SH-SY5Y (cell line): ENCODE measurements around the gene PLCB4.

Experiments
- GATA2 ChIP-seq: IDR thresholded peaks from 2 replicates; pipeline ENCODE4 v1.6.1; 2011; ENCODE audit warnings: mild to moderate bottlenecking, low read depth, low read length
- GATA3 ChIP-seq: IDR thresholded peaks from 2 replicates; pipeline ENCODE4 v1.6.1; 2011; ENCODE audit warnings: low read depth, mild to moderate bottlenecking, low read length, moderate library complexity

PLCB4 gene

DNA sequence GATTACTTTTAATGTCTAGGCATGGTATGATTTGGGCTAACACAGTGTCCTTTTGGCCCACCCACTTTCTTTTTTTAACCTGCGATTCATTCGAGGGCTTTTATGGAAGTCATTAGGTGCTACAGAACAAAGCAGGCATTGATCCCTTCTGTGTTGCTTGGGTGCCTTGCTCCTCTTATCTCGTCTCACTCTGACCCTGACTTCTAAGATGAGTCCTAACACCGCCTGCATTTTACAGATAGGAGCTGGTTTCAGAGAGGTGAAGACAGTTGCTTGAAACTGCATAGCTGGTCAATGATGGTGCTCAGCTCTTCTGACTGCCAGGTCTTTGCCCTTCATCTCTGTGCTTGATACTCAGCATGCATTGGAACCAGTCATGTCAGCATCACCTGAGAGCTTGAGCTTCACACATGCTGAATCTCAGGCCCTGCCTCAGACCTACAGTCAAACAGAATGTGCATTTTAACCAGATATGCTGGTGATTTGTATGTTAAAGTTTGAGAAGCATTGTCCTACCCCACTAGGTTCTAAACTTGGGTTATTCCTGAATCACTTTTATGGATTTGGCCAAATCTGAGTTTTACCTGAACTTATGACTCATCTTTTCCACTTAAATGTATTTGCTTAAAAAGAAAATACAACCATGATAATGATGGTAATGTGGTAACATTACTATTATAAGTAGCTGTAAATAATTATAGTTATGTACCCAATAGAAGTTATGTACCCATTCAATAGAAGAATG lies 142.3 kb downstream of the PLCB4 start:
- TF ChIP-seq GATA2 (no peak), GATA3 (no peak)

DNA sequence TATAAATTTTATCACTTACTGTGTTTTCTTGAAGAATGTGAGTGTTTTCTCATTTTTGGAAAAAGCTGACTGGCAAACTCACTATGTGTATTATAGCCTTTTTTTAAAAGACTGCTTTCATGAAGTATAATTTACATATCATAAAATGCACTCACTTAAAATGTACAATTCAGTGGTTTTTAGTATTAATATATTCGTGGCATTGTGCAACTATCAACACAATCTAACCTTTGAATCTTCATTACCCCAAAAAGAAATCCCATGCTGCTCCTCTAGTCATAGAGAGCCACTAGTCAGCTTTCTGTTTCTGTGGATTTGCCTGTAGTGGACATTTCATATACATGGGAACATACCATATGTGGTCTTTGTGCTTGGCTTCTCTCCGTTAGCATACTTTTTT lies 143.8 kb downstream of the PLCB4 start:
- TF ChIP-seq GATA3, result no peak
- TF ChIP-seq GATA2, result no peak

DNA sequence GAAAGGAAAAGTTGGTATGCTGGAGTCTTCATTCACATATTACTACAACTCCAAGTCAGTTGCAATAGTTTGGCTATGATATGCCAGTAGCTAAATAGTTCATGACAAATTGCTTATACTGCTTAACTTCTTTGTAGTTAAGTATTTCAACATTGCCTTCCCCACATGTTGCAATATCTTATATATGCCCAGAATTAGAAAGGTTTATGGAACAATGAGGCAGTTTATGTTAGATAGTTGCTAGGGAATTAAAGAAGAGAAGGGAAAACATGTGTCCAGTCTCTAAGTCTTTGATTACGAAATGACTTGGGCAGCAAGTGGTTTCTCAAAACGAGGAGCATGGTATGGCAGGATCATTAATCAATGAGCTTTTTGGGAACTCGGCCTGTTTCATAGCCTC lies 145.8 kb downstream of the PLCB4 start:
- TF ChIP-seq GATA2, result no peak
- TF ChIP-seq GATA3, result no peak

DNA sequence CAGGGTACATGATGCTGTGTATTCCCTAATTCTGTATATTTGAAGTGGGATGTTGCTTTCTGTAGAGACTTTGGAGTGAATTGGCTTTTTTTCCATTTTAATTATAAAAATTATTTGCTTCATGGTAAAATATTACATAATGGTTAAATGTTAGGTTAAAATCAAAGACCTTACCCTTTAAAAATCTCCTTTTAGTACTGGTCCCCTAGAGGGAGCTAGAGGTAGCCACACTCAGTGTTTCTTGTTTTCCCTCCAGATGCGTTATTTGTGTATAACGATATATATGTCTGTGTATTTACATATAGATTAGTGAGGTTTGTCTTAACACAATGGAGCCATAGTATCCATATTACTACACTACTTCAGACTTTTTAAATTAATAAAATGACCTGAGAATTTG lies 146.7 kb downstream of the PLCB4 start:
- TF ChIP-seq GATA2, result no peak
- TF ChIP-seq GATA3, result no peak

DNA sequence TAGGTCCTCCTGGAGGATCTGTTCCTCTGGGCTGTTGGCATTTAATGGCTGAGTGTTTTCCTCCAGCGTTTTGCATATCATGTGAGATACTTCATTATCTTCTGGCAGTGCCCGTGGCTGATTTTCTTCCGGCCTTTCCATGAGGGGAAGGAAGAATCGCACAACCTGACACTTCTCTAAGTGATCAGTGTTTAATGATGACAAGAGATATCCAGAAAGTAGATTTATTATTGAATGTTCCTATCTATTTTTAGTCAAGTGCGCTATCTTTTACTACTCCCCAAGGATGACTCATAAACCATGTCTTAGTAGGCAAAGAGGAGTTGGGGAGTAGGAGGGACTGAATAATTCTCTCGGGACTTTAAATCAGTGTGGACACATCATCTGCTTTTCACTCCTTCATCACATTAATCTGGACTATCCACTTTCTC lies 149.7 kb downstream of the PLCB4 start:
- TF ChIP-seq GATA3 (no peak), GATA2 (no peak)

DNA sequence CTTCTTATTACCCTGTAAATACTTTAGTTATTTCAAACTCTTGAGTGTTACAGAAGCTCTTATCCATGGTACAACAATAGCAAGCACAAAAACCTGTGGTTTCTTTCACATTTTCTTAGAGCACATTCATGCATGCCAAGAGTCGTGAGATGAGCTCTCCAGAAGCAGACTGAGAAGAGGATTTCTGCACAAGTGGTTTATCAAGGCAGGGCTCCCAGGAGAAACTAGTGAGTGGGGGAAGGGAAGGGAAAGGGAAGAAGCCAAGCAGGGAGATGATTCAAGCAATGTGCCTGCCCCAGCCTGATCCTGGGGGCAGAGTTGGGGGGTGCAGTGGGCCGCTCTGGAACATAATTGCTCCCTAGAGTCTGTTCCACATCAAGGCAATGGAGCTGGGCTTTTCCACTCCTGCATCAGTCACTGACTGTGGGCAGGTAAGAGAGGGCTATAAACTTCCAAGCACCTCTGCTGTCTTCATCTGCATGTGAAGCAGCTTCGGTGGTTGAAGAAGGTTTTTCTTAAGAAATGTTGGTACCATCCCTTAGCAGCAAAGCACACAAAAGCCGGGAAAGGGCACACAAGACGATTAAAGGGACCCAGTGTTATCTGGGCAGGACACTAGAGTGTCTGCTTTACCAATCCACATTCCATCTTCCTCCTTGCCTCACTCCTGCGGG lies 152.1 kb downstream of the PLCB4 start:
- no peak for TF ChIP-seq GATA2
- no peak for TF ChIP-seq GATA3

DNA sequence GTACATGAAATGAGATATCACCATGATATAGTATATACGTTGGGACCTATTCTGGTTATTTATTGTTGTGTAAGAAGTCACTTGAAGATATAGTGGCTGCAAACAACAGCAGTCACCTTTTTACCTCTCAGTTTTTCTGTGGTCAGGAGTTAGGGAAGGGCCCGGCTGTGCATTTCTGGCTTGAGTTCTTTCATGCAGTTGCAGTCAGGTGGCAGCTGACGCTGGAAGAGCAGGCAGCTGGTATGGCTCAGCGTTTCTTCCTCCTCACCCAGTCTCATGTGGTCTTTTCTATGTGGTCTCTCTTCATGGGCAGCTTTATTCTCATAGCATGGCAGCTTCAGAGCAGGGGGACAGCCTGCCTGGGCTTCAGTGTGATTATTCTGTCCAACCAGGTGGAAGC lies 154.4 kb downstream of the PLCB4 start:
- TF ChIP-seq GATA3 (no peak), GATA2 (no peak)

DNA sequence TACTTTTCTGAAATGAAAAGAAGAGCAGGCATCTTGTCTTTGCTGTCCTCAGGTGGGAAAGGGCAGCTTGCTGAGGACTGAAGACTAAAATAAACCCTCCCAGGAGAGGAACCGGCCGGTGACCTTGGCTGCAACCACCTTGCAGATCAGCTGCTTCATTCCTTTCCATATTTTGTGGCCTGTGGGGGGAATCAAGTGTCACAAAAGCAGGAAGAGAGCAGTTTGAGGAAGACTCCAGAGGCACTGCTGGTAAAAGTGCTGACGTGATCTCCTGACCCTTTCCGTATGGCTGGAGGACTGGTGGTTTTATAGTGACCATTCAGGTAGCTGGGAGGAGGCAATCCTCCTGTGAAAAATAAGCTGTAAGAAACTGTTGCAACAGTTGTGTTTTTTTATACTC lies 157.0 kb downstream of the PLCB4 start:
- TF ChIP-seq GATA2 (no peak), GATA3 (no peak)

DNA sequence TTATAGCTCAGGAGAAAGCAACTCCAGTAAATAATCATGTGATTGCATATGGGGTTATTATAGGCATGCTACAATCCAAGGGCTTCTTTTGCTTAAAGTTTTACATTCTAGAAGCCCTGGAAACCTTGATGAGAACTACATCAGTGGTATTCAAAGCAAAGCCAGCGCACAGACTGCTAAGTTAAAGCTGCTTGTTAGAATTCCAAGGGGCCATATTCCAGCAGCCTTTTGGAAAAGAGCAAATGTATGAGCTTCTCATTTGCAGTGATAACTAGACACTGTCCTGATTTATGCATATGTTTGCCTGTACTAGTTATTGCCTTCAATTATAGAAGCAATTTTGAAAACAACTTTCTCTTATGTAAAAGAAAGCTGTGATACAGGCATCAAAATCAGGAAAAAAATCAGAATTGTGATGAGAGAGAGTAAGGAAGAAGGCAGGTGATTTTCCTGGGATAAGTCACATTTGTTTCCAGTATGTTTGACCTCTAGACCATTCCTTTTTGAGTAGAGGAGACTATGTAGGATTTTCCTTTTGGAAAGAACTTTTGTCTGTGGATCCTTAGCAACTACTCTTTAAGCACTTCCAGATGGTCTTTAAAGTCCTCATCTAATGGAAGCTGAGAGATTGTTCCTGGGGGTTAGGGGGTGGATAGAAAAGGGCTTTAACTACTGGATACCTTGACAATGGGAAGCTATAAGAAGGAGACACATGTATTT lies 159.2 kb downstream of the PLCB4 start:
- TF ChIP-seq GATA3 (no peak), GATA2 (no peak)

DNA sequence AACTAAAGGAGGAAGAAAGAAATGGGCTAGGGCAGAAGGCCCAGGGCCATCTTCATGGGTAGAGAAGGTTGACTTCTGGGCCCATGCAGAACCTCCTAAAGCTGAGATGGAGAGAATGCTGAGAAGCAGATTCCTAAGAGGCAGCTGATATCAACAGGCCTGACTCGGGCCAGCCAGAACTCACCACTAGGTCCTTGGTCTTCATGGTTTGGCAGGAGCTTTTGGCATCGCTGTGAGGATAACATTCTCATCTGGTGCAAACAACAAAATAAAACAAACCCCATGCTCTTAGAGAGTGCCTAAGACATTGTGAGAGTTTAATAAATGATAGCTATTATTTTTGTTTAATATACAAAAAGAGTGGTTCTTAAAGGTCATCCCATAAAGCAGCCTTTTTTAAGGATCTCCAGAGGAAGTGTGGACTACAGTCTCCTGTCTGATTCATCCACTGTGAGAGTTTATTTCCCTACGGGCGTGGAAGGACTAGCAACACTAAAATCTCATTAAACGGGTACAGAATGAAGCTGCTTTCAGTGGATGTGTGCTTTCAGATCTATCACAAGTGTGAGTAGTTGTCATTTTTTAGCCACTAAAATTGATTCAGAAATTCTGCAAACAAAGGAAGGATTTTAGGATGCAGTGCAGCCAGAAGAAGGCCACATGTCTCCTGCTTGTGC lies 160.0 kb downstream of the PLCB4 start:
- TF ChIP-seq GATA2, result no peak
- no peak for TF ChIP-seq GATA3

DNA sequence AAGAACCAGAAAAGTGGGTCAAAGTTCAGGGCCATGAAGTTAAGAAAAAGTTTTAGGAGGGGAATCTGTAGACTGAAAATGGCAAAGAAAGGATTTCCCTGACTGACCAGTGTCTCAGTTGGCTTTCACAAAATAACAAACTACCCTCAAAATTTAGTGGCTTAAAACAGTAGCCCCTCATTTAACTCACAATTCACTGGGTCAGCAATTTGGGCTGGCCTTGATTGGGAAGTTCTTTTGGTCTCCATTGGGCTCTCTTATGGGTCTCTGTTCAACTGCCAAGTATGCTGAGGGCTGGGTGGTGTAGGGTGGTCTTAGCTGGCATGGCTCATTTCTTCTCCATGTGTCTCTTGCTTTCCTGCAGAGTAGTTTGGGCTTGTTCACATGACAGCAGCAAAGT lies 161.5 kb downstream of the PLCB4 start:
- TF ChIP-seq GATA2, result no peak
- TF ChIP-seq GATA3, result no peak

DNA sequence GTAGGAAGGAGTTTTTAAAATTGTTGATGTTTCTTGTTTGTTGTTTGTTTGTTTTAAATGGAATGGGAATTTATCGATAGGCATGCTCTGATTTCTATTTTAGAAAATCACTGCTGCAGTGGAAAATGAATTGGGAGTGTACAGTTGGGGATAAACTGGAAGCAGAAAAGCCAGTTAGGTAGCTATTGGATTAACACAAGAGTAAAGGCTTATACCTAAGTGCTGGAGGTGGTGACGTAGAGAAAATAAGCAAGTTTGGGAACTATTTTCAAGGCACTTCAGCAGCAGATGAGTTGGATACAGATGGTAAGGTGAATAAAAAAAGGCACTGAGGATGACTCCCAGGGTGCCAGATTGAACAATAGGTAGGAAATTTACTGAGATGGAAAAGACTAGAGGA lies 164.9 kb downstream of the PLCB4 start:
- TF ChIP-seq GATA2, result no peak

DNA sequence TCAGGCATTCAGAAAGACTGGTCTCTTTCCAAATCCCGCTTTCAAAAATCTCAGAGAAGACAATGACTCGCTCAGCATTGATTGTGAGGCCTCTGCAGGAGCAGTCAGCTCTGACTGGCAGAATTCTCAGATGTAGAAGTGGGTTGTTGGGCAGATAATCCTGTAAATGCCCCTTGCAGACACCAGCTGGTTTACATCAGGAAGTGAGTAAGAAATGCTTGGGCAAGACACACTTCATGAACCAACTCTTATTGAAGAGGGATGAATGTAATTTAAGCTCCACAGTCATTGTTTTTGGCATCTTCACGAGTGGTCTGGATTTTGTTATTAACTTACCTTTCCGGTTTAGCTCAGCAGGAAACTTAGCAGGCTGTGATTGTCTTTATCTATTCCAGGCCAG lies 166.6 kb downstream of the PLCB4 start:
- no peak for TF ChIP-seq GATA3
- no peak for TF ChIP-seq GATA2

DNA sequence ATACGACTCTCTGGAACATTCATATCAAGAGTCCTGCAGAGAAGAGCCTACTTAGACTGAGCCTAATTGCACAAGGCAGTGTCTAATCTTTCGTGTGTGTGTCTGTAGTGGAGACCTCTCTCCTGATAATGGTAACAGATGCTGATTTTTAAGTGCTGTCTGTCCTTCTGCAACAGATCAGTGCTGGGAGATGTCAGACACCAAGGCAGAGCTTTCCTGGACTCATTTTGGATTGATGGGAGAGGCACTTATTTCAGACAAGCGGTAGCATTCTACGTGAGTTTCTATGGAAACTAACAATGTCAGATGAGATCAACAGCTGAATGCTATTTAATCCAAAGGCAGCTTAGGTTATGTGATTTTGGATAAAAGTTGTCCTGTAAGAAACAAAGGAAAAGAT lies 167.6 kb downstream of the PLCB4 start:
- TF ChIP-seq GATA2, result no peak; the same call in 1 of the 2 replicates
